ENCODE data around the gene AIG1.

- TF ChIP-seq CTCF (IDR thresholded peaks at IDR 0.05) = no peak
- no peak for TF ChIP-seq EZH2phosphoT487 (IDR thresholded peaks at IDR 0.05)
- TF ChIP-seq EZH2 (IDR thresholded peaks at IDR 0.05) = no peak
These were observed 161.0 kb downstream of the AIG1 start for GRCh38 chr6:143221698-143222097.
